SK-N-SH (cell line): ENCODE results near the gene UMOD. TPM values are rescaled to one million over a fixed set of nuclear protein-coding genes. Genes with fewer than 3 reads are reported as not detected.

Source experiments
- CTCF ChIA-PET: fragments of 300-600, 350-600 bp; formaldehyde crosslinking; extraction: SDS; loops from one replicate; lab custom pipeline; 2021; lab: Yijun Ruan, JAX
- POLR2A ChIA-PET: fragments of 350-600 bp; sonication (Branson Sonifier 250); formaldehyde crosslinking; extraction: SDS; loops from one replicate; lab custom pipeline; 2020; ENCODE audit warnings: antibody characterized with exemption, inconsistent platforms; lab: Yijun Ruan, JAX
- DNase-seq: peaks from one replicate; pipeline ENCODE4 v3.0.0; 2012
- H2AFZ ChIP-seq: fragments of 200-600 bp; sonication (generic); 2 replicates; pipeline ENCODE4 v1.8.1; 2016; ENCODE audit warnings: antibody characterized with exemption, mild to moderate bottlenecking, low read depth
- H3F3A ChIP-seq: fragments of 200-600 bp; sonication (generic); replicated peaks from 2 replicates; pipeline ENCODE3; 2016; ENCODE audit warnings: antibody characterized with exemption, mild to moderate bottlenecking; ENCODE audit not compliant: insufficient read depth
- H3K27ac ChIP-seq, 2 experiments: fragments of 200-500 bp in 1 of 2; fragments of 200-600 bp in 1 of 2; sonication (Bioruptor generic) in 1 of 2; sonication (generic), shearing (Covaris generic) in 1 of 2; 2 replicates each; pipeline versions ENCODE4 v1.5.1 to v1.6.1; 2014 to 2016; ENCODE audit warnings: low read depth in 2 of 2, inconsistent platforms in 1 of 2, low read length in 1 of 2, mild to moderate bottlenecking in 1 of 2, mixed read lengths in 1 of 2
- H3K27me3 ChIP-seq: fragments of 200-600 bp; sonication (generic), shearing (Covaris generic); 2 replicates; pipeline ENCODE4 v1.6.1; 2016; ENCODE audit warnings: mixed run types; ENCODE audit not compliant: insufficient read depth
- H3K36me3 ChIP-seq, 2 experiments: fragments of 200-500 bp in 1 of 2; fragments of 200-600 bp in 1 of 2; sonication (Bioruptor generic) in 1 of 2; sonication (generic) in 1 of 2; replicated peaks in 1 of 2; 2 replicates each; pipeline versions ENCODE3 to v1.5.1; 2014 to 2016; ENCODE audit warnings: low read length in 1 of 2, mild to moderate bottlenecking in 1 of 2; ENCODE audit not compliant: insufficient read depth in 2 of 2, control insufficient read depth in 1 of 2
- H3K4me1 ChIP-seq, 2 experiments: fragments of 200-500 bp in 1 of 2; fragments of 200-600 bp in 1 of 2; sonication (Bioruptor generic) in 1 of 2; sonication (generic), shearing (Covaris generic) in 1 of 2; 2 replicates each; pipeline versions ENCODE4 v1.5.1 to v1.6.1; 2014 to 2016; ENCODE audit warnings: low read depth in 1 of 2, low read length in 1 of 2, mixed run types in 1 of 2; ENCODE audit not compliant: insufficient read depth in 2 of 2, control insufficient read depth in 1 of 2
- H3K4me2 ChIP-seq: fragments of 200-600 bp; sonication (generic), shearing (Covaris generic); 2 replicates; pipeline ENCODE4 v1.6.1; 2017; ENCODE audit warnings: mixed run types
- H3K4me3 ChIP-seq, 2 experiments: fragments of 200-500 bp in 1 of 2; fragments of 200-600 bp in 1 of 2; sonication (Bioruptor generic) in 1 of 2; sonication (generic), shearing (Covaris generic) in 1 of 2; 2 replicates each; pipeline versions ENCODE4 v1.5.1 to v1.8.1; 2014 to 2016; ENCODE audit warnings: low read depth in 2 of 2, inconsistent platforms in 1 of 2, low read length in 1 of 2, mild to moderate bottlenecking in 1 of 2, mixed read lengths in 1 of 2, moderate library complexity in 1 of 2
- H3K79me2 ChIP-seq: fragments of 200-600 bp; sonication (generic); 2 replicates; pipeline ENCODE4 v1.8.1; 2017; ENCODE audit warnings: mild to moderate bottlenecking; ENCODE audit not compliant: insufficient read depth
- H3K9ac ChIP-seq: fragments of 200-600 bp; sonication (generic); 2 replicates; pipeline ENCODE4 v1.6.1; 2017; ENCODE audit warnings: mixed run types
- H3K9me2 ChIP-seq: fragments of 200-600 bp; sonication (generic); 2 replicates; pipeline ENCODE4 v1.6.1; 2017; ENCODE audit warnings: mixed run types
- H3K9me3 ChIP-seq: fragments of 200-600 bp; sonication (generic); 2 replicates; pipeline ENCODE4 v1.6.1; 2017; ENCODE audit warnings: mixed run types, mild to moderate bottlenecking, moderate library complexity
- H4K20me1 ChIP-seq: fragments of 200-600 bp; sonication (generic); 2 replicates; pipeline ENCODE4 v1.6.1; 2017; ENCODE audit warnings: mild to moderate bottlenecking, mixed run types; ENCODE audit not compliant: insufficient read depth
- CHD2 ChIP-seq: fragments of 150-350 bp; IDR thresholded peaks from 2 replicates; pipeline ENCODE4 v1.6.1; 2018; ENCODE audit warnings: low read length; ENCODE audit not compliant: partially characterized antibody
- EP300 ChIP-seq, 2 experiments: IDR thresholded peaks; 2 replicates each; pipeline versions ENCODE4 v1.4.0 to v1.6.1; 2012; ENCODE audit warnings: borderline replicate concordance in 1 of 2, low read depth in 1 of 2, low read length in 1 of 2
- EZH2phosphoT487 ChIP-seq: fragments of 200-600 bp; sonication (generic); IDR thresholded peaks from 2 replicates; pipeline ENCODE4 v1.6.1; 2017; ENCODE audit warnings: low read depth, mixed run types, mild to moderate bottlenecking, antibody characterized with exemption, moderate library complexity, borderline replicate concordance
- FOSL2 ChIP-seq: IDR thresholded peaks from 2 replicates; pipeline ENCODE4 v1.4.0; 2012; ENCODE audit warnings: low read depth, mild to moderate bottlenecking, moderate library complexity, borderline replicate concordance
- FOXJ3 ChIP-seq: sonication (generic); formaldehyde crosslinking; IDR thresholded peaks from 2 replicates; pipeline ENCODE4 v1.5.1; 2020; ENCODE audit warnings: mild to moderate bottlenecking, missing genetic modification reagents
- GABPA ChIP-seq: IDR thresholded peaks from 2 replicates; pipeline ENCODE4 v1.4.0; 2012; ENCODE audit warnings: low read depth, mild to moderate bottlenecking
- JUND ChIP-seq: IDR thresholded peaks from 2 replicates; pipeline ENCODE4 v1.4.0; 2012
- NFIC ChIP-seq: IDR thresholded peaks from 2 replicates; pipeline ENCODE4 v1.4.0; 2012; ENCODE audit warnings: borderline replicate concordance
- NRF1 ChIP-seq: IDR thresholded peaks from 2 replicates; pipeline ENCODE4 v1.6.1; 2012; ENCODE audit warnings: low read depth, mild to moderate bottlenecking, low read length
- POLR2AphosphoS5 ChIP-seq: IDR thresholded peaks from 2 replicates; pipeline ENCODE4 v1.6.1; 2012; ENCODE audit warnings: low read depth, low read length
- REST ChIP-seq: IDR thresholded peaks from 2 replicates; pipeline ENCODE4 v1.6.1; 2012; ENCODE audit warnings: mild to moderate bottlenecking, low read depth, low read length, moderate library complexity
- RFX5 ChIP-seq: IDR thresholded peaks from 2 replicates; pipeline ENCODE4 v1.6.1; 2012; ENCODE audit warnings: mild to moderate bottlenecking, improper control_type of control experiment, low read length
- SMC3 ChIP-seq: IDR thresholded peaks from 2 replicates; pipeline ENCODE4 v1.6.1; 2012; ENCODE audit warnings: low read depth, low read length, improper control_type of control experiment
- TCF12 ChIP-seq: IDR thresholded peaks from 2 replicates; pipeline ENCODE4 v1.4.0; 2012
- TEAD4 ChIP-seq: IDR thresholded peaks from 2 replicates; pipeline ENCODE4 v1.4.0; 2012; ENCODE audit warnings: mild to moderate bottlenecking, borderline replicate concordance; ENCODE audit not compliant: insufficient read depth
- USF1 ChIP-seq: IDR thresholded peaks from 2 replicates; pipeline ENCODE4 v1.4.0; 2012; ENCODE audit warnings: low read depth, borderline replicate concordance
- WGBS: methylation state at CpG from one replicate; pipeline ENCODE4 v1.1.6; 2017; ENCODE audit warnings: low lambda C conversion rate; 5-methylcytosine and 5-hydroxymethylcytosine counted together
- polyA plus RNA-seq, 3 experiments: library from polyadenylated mRNA; depleted of rRNA; stranded (reverse); fragments of >200 nt; gene quantifications; 2 replicates each; pipeline ENCODE4 v1.2.3, GENCODE V29; 2012
- TF ChIP-seq, protein P1 (sequence below): IDR thresholded peaks from 2 replicates; pipeline ENCODE4; 2012
- TF ChIP-seq, protein P2 (sequence below): fragments of 200-600 bp; sonication (generic); IDR thresholded peaks from 2 replicates; pipeline ENCODE4 v1.6.1; 2017; ENCODE audit warnings: antibody characterized with exemption, mild to moderate bottlenecking, moderate library complexity
- TF ChIP-seq, protein P3 (sequence below): IDR thresholded peaks from 2 replicates; pipeline ENCODE4 v1.4.0; 2012; ENCODE audit warnings: low read depth, borderline replicate concordance

Gene UMOD
- polyA plus RNA-seq, 1 of the 3 experiments (the other 2 are of a cell fraction) = not detected

GRCh38 chr16:20391045-20391444, 38.5 kb upstream of the UMOD start:
- Histone ChIP-seq H3K36me3 (no peaks in the 10 kb centered on the region), H3K79me2 (no peaks in the 10 kb centered on the region), H3K27ac (no peak overlapping the region), H2AFZ (no peak overlapping the region), H3K27me3 (no peaks in the 10 kb centered on the region), H3K9ac (no peak overlapping the region), H4K20me1 (no peaks in the 10 kb centered on the region), H3K4me2 (no peak overlapping the region), H3K4me1 (no peaks in the 10 kb centered on the region), H3K9me2 (no peaks in the 10 kb centered on the region), H3K9me3 (no peaks in the 10 kb centered on the region), H3K4me3 (no peak overlapping the region), H3F3A (no peaks in the 10 kb centered on the region)
- DNase-seq = no peak
- ChIA-PET CTCF (no interaction called here), POLR2A (no interaction called here)
- WGBS = 20% methylated on average over 5 of the region's 5 CpGs
- TF ChIP-seq, protein P1, sequence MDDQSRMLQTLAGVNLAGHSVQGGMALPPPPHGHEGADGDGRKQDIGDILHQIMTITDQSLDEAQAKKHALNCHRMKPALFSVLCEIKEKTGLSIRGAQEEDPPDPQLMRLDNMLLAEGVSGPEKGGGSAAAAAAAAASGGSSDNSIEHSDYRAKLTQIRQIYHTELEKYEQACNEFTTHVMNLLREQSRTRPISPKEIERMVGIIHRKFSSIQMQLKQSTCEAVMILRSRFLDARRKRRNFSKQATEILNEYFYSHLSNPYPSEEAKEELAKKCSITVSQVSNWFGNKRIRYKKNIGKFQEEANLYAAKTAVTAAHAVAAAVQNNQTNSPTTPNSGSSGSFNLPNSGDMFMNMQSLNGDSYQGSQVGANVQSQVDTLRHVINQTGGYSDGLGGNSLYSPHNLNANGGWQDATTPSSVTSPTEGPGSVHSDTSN = no peak
- TF ChIP-seq CHD2 (no peak), FOSL2 (no peak), POLR2AphosphoS5 (no peak), GABPA (no peak), EP300 (IDR thresholded peaks at IDR 0.05; ENCODE audit: borderline replicate concordance in 1 of 2, low read depth in 1 of 2, low read length in 1 of 2) (no peak), USF1 (no peak), TCF12 (no peak), NRF1 (no peak), RFX5 (no peak), JUND (no peak)
- TF ChIP-seq, protein P2, sequence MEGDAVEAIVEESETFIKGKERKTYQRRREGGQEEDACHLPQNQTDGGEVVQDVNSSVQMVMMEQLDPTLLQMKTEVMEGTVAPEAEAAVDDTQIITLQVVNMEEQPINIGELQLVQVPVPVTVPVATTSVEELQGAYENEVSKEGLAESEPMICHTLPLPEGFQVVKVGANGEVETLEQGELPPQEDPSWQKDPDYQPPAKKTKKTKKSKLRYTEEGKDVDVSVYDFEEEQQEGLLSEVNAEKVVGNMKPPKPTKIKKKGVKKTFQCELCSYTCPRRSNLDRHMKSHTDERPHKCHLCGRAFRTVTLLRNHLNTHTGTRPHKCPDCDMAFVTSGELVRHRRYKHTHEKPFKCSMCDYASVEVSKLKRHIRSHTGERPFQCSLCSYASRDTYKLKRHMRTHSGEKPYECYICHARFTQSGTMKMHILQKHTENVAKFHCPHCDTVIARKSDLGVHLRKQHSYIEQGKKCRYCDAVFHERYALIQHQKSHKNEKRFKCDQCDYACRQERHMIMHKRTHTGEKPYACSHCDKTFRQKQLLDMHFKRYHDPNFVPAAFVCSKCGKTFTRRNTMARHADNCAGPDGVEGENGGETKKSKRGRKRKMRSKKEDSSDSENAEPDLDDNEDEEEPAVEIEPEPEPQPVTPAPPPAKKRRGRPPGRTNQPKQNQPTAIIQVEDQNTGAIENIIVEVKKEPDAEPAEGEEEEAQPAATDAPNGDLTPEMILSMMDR = no peak

DNA sequence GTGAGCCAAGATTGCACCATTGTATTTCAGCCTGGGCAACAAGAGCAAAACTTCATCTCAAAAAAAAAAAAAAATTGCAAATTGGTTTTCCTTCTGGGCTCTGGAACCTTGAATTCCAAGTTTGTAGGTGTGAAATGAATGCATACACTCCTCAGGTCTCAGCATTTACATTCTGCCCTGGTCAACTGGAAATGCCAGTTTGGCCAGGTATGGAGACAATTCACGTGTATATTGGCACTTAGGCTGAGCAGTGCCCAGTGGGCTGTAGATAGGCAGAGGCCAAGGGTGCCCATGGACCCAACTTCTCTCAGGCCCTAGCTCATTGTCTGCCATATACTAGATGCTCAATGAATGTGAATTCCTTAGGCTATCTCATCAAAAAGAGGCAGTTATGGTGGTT, 36.3 kb upstream of the UMOD start:
- Histone ChIP-seq H3K4me3 (no peak overlapping the region), H3K79me2 (no peaks in the 10 kb centered on the region), H3K9me2 (no peaks in the 10 kb centered on the region), H2AFZ (no peak overlapping the region), H3K9me3 (no peaks in the 10 kb centered on the region), H3K36me3 (no peaks in the 10 kb centered on the region), H3K27me3 (no peaks in the 10 kb centered on the region), H4K20me1 (no peaks in the 10 kb centered on the region), H3F3A (no peaks in the 10 kb centered on the region), H3K4me1 (no peaks in the 10 kb centered on the region), H3K27ac (no peak overlapping the region), H3K9ac (no peak overlapping the region), H3K4me2 (no peak overlapping the region)
- POLR2A ChIA-PET = no interaction called here
- CTCF ChIA-PET = interaction anchor here (1.4 to 10.2 kb wide), 2 partner anchors 490 to 805 kb away, joined by 3 to 143 read pairs; no protein-coding TSS in a partner anchor
- no peak for DNase-seq
- 0% methylated on average over 1 of the region's 1 CpG for WGBS
- TF ChIP-seq, protein P3, sequence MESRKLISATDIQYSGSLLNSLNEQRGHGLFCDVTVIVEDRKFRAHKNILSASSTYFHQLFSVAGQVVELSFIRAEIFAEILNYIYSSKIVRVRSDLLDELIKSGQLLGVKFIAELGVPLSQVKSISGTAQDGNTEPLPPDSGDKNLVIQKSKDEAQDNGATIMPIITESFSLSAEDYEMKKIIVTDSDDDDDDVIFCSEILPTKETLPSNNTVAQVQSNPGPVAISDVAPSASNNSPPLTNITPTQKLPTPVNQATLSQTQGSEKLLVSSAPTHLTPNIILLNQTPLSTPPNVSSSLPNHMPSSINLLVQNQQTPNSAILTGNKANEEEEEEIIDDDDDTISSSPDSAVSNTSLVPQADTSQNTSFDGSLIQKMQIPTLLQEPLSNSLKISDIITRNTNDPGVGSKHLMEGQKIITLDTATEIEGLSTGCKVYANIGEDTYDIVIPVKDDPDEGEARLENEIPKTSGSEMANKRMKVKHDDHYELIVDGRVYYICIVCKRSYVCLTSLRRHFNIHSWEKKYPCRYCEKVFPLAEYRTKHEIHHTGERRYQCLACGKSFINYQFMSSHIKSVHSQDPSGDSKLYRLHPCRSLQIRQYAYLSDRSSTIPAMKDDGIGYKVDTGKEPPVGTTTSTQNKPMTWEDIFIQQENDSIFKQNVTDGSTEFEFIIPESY = no peak
- TF ChIP-seq SMC3 (no peak), TEAD4 (no peak), REST (no peak), EZH2phosphoT487 (no peak), USF1 (no peak), FOXJ3 (CRISPR knock-in tag) (no peak), NFIC (no peak), JUND (no peak)
